Esophagus muscularis mucosa (tissue), 4 donors: ENCODE data around the gene GORASP1. TPM values are rescaled to one million over a fixed set of nuclear protein-coding genes. Genes with fewer than 3 reads are reported as not detected.
A peak's percentile ranks its signal among the peaks of the same experiment; 100 is the strongest.

ENCODE experiments used
- DNase-seq: peaks from one replicate; pipeline ENCODE4 v3.0.0-alpha.2; 2017; ENCODE audit errors: extremely low spot score
- H3K27ac ChIP-seq, 4 donors: fragments of 200-600 bp; sonication (generic); replicated peaks in 1 of 4; 1 replicate in 3 of 4; 2 replicates in 1 of 4; pipeline ENCODE4 v1.5.1; 2016 to 2019; ENCODE audit warnings: mild to moderate bottlenecking in 1 of 4
- H3K27me3 ChIP-seq, 4 donors: fragments of 200-600 bp; sonication (generic); one replicate each; pipeline versions ENCODE4 v1.5.1 to v1.6.0; 2016 to 2019
- H3K36me3 ChIP-seq, 4 donors: fragments of 200-600 bp; sonication (generic); one replicate each; pipeline ENCODE4 v1.5.1; 2016 to 2019
- H3K4me1 ChIP-seq, 4 donors: fragments of 200-600 bp; sonication (generic); one replicate each; pipeline ENCODE4 v1.5.1; 2016 to 2019
- H3K4me3 ChIP-seq, 4 donors: fragments of 200-600 bp; sonication (generic); 1 replicate in 2 of 4; 2 replicates in 2 of 4; pipeline ENCODE4 v1.5.1; 2016 to 2019; ENCODE audit warnings: mild to moderate bottlenecking in 4 of 4, moderate library complexity in 1 of 4
- H3K9me3 ChIP-seq, 4 donors: fragments of 200-600 bp; sonication (generic); 1 replicate in 3 of 4; 2 replicates in 1 of 4; pipeline ENCODE4 v1.5.1; 2016 to 2019
- EP300 ChIP-seq: sonication (generic); formaldehyde crosslinking; IDR thresholded peaks from one replicate; pipeline ENCODE4 v1.6.1; 2017; ENCODE audit warnings: antibody characterized with exemption
- POLR2A ChIP-seq: fragments of 450-650 bp; IDR thresholded peaks from one replicate; pipeline ENCODE4 v1.6.1; 2017; ENCODE audit warnings: antibody characterized with exemption, moderate library complexity, mild to moderate bottlenecking, low read depth
- POLR2AphosphoS5 ChIP-seq, 2 donors: sonication (generic); formaldehyde crosslinking; IDR thresholded peaks; one replicate each; pipeline ENCODE4 v1.6.1; 2017; ENCODE audit warnings: antibody characterized with exemption in 2 of 2
- WGBS: methylation state at CpG from one replicate; pipeline ENCODE4 v1.1.5; 2018; 5-methylcytosine and 5-hydroxymethylcytosine counted together
- intact Hi-C: fragments of 100-400 bp; cut with DNase I; formaldehyde crosslinking; loops from one replicate; pipeline ENCODE4 v1.15.1; 2023
- total RNA-seq, 4 donors: library from RNA; depleted of rRNA; stranded (reverse); fragments of >200 nt; gene quantifications; one replicate each; pipeline versions ENCODE4 v1.1.0 to v1.2.1, GENCODE V29; 2016
- TF ChIP-seq, protein P1 (sequence below), 3 experiments: fragments of 200-600 bp in 2 of 3; fragments of 450-650 bp in 1 of 3; sonication (generic) in 2 of 3; IDR thresholded peaks; one replicate each; pipeline ENCODE4 v1.5.1; 2017 to 2019; ENCODE audit warnings: antibody characterized with exemption in 3 of 3, mild to moderate bottlenecking in 2 of 3, moderate library complexity in 1 of 3

Gene GORASP1
- total RNA-seq, 4 donors from 2014 or later: 53.7 to 88.7 (median 67.8) TPM

DNA sequence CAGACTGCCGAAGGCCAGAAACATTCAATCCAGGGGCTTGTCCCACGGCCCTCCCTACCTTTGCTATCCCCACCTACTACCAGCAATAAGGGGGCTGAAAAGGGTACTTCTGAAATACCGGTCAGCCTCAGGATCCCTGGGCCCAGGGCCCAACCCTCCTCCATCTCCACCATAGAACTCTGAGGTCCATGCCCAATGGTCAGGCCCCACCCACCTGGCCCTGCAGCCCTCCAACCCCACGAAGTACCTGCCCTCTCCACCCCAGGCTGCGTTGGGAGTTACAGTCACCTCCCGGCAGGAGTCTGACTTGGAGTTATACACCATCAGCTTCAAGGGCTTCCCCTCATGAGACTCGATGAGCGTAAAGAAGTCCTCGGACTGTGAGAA lies 6.9 kb downstream of the GORASP1 start:
- 93% methylated on average over 8 of the region's 9 CpGs for WGBS
- no peak overlapping the region for H3K4me3 ChIP-seq
- DNase-seq: no peak
- TF ChIP-seq EP300 (no peak), POLR2A (no peak), POLR2AphosphoS5 (IDR thresholded peaks at IDR 0.05) (no peak)
- TF ChIP-seq, protein P1, sequence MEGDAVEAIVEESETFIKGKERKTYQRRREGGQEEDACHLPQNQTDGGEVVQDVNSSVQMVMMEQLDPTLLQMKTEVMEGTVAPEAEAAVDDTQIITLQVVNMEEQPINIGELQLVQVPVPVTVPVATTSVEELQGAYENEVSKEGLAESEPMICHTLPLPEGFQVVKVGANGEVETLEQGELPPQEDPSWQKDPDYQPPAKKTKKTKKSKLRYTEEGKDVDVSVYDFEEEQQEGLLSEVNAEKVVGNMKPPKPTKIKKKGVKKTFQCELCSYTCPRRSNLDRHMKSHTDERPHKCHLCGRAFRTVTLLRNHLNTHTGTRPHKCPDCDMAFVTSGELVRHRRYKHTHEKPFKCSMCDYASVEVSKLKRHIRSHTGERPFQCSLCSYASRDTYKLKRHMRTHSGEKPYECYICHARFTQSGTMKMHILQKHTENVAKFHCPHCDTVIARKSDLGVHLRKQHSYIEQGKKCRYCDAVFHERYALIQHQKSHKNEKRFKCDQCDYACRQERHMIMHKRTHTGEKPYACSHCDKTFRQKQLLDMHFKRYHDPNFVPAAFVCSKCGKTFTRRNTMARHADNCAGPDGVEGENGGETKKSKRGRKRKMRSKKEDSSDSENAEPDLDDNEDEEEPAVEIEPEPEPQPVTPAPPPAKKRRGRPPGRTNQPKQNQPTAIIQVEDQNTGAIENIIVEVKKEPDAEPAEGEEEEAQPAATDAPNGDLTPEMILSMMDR (IDR thresholded peaks at IDR 0.05): no peak
- peak overlapping the region in 1 of 4 donors; percentile 27 for H3K27ac ChIP-seq
- peaks cover 36 to 52% (median 51%) of the 10 kb centered on the region in 4 donors for H3K4me1 ChIP-seq
- peaks cover 33 to 70% (median 58%) of the 10 kb centered on the region in 4 donors for H3K36me3 ChIP-seq
- intact Hi-C loops: no loop called here
- no peaks in the 10 kb centered on the region for H3K9me3 ChIP-seq
- no peaks in the 10 kb centered on the region for H3K27me3 ChIP-seq

DNA sequence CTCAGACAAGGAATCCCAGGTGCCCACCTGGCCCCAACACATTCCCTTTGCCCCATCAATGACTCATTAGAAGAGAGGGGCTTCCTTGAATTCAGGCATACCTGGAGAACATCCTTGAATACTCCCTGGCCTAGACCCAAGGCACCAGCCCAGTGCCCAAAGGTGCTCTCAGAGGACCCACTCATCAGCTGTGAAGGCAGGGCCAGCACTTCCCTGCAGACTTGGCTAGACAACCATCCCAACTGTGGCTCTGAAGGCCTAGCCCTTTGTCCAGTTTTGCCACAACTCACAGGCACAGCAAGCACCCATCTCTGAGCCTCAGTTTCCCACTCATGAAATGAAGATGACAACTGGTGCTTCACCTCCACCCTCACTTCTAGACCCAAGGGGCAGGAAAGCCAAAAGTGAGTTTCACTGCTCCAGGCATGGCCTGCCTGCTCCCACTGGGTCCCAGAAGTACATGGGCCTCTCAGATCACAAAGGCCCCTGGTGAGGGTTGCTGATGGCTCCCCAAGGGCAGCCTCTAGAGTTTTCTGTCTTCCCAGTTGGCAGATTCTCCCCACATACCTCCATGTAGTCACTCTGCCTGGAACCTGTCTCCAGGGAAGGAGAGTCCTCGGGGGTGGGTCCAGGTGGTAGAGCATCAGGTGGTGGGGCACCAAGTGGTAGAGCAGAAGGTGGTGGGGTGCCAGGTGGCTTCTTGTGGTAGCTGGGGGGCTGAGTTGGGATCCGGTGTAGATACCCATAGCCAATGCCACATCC lies 7.5 kb downstream of the GORASP1 start:
- Histone ChIP-seq H3K4me3 (no peak overlapping the region), H3K36me3 (peaks cover 34 to 76% (median 63%) of the 10 kb centered on the region in 4 donors), H3K4me1 (peaks cover 30 to 52% (median 45%) of the 10 kb centered on the region in 4 donors), H3K27me3 (no peaks in the 10 kb centered on the region), H3K9me3 (no peaks in the 10 kb centered on the region), H3K27ac (no peak overlapping the region)
- intact Hi-C loops: no loop called here
- TF ChIP-seq EP300 (no peak), POLR2AphosphoS5 (IDR thresholded peaks at IDR 0.05) (no peak), POLR2A (no peak)
- WGBS: 89% methylated on average over 2 of the region's 2 CpGs
- DNase-seq: peak; percentile 77

DNA sequence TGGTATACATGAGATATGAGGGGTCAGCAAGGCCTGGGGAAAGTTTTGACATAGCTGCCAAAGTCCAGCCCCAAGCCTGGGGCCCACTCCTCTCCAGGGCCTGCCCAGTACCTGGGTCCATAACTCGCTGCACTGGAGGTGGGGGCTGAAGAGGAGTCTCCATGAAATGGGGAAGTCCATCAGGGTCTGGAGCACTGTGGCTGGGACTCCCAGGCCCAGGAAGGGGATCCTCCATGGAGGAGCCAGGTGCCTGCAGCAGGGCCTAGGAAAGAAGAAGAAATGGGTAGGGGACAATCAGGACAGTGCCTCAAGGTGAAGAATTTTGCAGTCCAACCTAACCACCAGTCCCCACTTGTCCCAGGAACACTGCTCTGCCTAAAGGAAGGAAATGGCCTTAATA lies 8.2 kb downstream of the GORASP1 start:
- Histone ChIP-seq H3K9me3 (no peaks in the 10 kb centered on the region), H3K27me3 (no peaks in the 10 kb centered on the region), H3K4me3 (no peak overlapping the region), H3K4me1 (peaks cover 23 to 50% (median 39%) of the 10 kb centered on the region in 4 donors), H3K27ac (no peak overlapping the region), H3K36me3 (peaks cover 41 to 83% (median 70%) of the 10 kb centered on the region in 4 donors)
- intact Hi-C loops: no loop called here
- no peak for TF ChIP-seq POLR2AphosphoS5 (IDR thresholded peaks at IDR 0.05)
- TF ChIP-seq POLR2A: no peak
- TF ChIP-seq, protein P1 (IDR thresholded peaks at IDR 0.05): no peak
- TF ChIP-seq EP300: no peak
- 89% methylated on average over 1 of the region's 1 CpG for WGBS
- DNase-seq: peak; percentile 64

DNA sequence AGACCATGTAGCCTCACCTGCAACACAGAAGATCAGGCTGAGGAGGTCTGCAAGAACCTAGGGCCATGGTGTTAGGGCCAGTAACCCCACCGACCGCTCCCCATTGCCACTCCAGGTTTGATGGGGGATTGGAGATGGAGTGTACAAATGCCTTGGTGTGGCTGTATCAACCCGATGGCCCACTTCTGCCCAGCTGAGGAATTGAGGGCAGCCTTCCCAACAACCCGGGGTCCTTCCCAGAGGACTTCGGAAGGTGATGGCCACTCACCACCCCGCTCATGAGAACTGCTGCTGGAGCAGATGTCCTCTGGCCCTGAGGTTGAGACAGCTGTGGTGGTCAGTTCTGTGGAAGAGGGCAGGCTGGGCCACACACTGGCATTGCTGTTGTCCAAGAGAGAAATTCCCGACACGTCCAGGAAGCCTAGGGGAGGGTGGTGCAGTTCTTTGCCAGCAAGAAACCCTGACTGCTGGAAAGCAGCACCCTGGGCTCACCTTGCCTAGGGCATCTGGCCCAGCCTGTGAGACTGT lies 8.9 kb downstream of the GORASP1 start:
- Histone ChIP-seq H3K4me3 (no peak overlapping the region), H3K27ac (no peak overlapping the region), H3K27me3 (no peaks in the 10 kb centered on the region), H3K36me3 (peaks cover 48 to 90% (median 76%) of the 10 kb centered on the region in 4 donors), H3K4me1 (peaks cover 16 to 43% (median 32%) of the 10 kb centered on the region in 4 donors), H3K9me3 (no peaks in the 10 kb centered on the region)
- intact Hi-C loops: no loop called here
- TF ChIP-seq POLR2AphosphoS5 (IDR thresholded peaks at IDR 0.05) (no peak), POLR2A (no peak), EP300 (no peak)
- TF ChIP-seq, protein P1 (IDR thresholded peaks at IDR 0.05): no peak
- peak; percentile 81 for DNase-seq
- WGBS: 90% methylated on average over 2 of the region's 8 CpGs

DNA sequence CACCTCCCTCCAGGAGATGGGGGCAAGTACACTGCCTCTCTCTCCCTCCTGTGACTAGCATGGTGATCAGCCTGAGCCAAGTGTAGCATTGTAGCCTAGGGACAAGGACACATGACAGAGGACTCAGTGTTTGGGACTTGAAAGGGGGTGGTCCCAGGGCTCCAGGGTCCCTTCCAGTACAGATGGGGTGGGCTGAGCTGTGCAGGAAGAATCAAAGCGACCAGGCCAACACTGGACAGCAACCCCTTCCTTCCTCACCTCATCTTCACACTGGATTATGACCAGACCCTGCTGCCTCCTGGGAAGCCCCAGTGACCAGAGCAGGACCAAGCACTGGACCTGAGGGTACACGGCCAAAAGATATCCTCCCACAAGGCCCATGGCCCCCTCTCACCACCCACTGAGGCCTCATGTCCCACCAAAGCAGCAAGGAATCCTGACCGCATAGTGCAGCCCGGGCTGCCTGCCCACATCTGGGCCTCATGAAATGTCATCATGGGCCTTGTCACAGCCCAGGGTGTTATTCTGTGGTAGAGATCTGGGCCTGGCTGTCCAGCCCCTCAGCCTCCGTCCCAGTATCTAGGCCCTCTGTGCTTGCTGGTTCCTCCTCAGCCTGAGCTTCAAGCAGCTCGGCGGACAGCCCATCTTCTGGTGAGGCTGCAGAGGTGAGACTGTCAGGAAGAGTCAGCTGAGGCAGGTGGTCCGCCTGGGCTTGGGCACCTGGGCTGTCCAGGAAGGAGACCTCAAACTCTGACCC lies 9.5 kb downstream of the GORASP1 start:
- TF ChIP-seq EP300 (no peak), POLR2AphosphoS5 (IDR thresholded peaks at IDR 0.05) (no peak), POLR2A (no peak)
- TF ChIP-seq, protein P1 (IDR thresholded peaks at IDR 0.05): no peak
- no peaks in the 10 kb centered on the region for H3K27me3 ChIP-seq
- H3K4me3 ChIP-seq: no peak overlapping the region
- H3K4me1 ChIP-seq: peaks cover 10 to 36% (median 25%) of the 10 kb centered on the region in 4 donors
- H3K9me3 ChIP-seq: no peaks in the 10 kb centered on the region
- H3K36me3 ChIP-seq: peaks cover 53 to 96% (median 83%) of the 10 kb centered on the region in 4 donors
- H3K27ac ChIP-seq: no peak overlapping the region
- WGBS: 78% methylated on average over 4 of the region's 8 CpGs
- intact Hi-C loops: no loop called here
- peak; percentile 89 for DNase-seq
